ENCODE measurements around the gene NR2C2AP. TPM values are rescaled to one million over a fixed set of nuclear protein-coding genes. Genes with fewer than 3 reads are reported as not detected.

NR2C2AP gene
- total and polyA plus RNA-seq, 2 of the 13 experiments (the other 11 are each of a cell fraction or from before 2014, with no cell fraction given) = 12.2 to 26.8 TPM

DNA sequence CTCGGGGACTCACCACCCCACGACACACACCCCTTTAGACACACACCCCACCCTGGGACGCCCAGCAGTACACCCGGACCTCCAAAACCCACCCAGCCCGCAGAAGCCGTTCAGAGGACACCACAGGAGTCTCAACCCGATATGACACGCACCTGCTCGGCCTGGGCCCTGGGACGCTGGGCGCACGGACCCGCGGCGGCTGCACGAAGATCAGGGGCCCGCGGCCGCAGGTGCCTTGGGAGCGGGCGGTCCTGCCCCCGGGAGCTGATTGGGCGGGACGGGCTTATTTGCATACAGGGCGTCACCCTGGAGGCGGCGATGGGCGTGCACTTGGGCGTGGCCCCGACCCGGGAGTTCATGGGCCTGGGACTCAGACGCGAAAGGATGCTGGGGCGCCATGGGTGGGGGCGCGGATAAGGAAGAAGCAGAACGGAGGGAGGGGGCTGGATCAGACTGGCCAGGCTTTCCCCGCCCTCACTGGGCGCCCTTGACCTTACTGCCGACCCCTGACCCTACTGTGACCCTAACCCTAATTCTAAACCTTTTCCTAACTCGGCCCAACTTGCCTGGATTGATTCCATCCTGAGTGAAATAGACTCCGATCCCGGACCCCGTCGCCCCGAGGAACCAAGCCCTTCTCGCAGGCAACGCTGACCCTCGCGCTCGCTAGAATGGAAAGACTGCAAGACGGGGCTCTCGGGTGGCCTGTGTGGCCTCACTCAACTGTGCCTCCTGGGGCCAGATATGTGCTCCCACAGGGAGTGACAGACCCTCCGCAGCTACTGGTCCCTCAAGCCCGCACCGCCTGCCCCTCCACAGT is 33.0 kb downstream of the NR2C2AP start, which contains the start of gene MEF2B (continued):
- TF ChIP-seq, protein P1, sequence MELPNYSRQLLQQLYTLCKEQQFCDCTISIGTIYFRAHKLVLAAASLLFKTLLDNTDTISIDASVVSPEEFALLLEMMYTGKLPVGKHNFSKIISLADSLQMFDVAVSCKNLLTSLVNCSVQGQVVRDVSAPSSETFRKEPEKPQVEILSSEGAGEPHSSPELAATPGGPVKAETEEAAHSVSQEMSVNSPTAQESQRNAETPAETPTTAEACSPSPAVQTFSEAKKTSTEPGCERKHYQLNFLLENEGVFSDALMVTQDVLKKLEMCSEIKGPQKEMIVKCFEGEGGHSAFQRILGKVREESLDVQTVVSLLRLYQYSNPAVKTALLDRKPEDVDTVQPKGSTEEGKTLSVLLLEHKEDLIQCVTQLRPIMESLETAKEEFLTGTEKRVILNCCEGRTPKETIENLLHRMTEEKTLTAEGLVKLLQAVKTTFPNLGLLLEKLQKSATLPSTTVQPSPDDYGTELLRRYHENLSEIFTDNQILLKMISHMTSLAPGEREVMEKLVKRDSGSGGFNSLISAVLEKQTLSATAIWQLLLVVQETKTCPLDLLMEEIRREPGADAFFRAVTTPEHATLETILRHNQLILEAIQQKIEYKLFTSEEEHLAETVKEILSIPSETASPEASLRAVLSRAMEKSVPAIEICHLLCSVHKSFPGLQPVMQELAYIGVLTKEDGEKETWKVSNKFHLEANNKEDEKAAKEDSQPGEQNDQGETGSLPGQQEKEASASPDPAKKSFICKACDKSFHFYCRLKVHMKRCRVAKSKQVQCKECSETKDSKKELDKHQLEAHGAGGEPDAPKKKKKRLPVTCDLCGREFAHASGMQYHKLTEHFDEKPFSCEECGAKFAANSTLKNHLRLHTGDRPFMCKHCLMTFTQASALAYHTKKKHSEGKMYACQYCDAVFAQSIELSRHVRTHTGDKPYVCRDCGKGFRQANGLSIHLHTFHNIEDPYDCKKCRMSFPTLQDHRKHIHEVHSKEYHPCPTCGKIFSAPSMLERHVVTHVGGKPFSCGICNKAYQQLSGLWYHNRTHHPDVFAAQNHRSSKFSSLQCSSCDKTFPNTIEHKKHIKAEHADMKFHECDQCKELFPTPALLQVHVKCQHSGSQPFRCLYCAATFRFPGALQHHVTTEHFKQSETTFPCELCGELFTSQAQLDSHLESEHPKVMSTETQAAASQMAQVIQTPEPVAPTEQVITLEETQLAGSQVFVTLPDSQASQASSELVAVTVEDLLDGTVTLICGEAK (IDR thresholded peaks at IDR 0.05) = no peak
- TF ChIP-seq, protein P1 (CRISPR knock-in tag; IDR thresholded peaks at IDR 0.05) = no peak
- TF ChIP-seq, protein P2, sequence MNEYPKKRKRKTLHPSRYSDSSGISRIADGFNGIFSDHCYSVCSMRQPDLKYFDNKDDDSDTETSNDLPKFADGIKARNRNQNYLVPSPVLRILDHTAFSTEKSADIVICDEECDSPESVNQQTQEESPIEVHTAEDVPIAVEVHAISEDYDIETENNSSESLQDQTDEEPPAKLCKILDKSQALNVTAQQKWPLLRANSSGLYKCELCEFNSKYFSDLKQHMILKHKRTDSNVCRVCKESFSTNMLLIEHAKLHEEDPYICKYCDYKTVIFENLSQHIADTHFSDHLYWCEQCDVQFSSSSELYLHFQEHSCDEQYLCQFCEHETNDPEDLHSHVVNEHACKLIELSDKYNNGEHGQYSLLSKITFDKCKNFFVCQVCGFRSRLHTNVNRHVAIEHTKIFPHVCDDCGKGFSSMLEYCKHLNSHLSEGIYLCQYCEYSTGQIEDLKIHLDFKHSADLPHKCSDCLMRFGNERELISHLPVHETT (CRISPR knock-in tag; conservative IDR thresholded peaks at IDR 0.05) = no peak
- TF ChIP-seq, protein P3, sequence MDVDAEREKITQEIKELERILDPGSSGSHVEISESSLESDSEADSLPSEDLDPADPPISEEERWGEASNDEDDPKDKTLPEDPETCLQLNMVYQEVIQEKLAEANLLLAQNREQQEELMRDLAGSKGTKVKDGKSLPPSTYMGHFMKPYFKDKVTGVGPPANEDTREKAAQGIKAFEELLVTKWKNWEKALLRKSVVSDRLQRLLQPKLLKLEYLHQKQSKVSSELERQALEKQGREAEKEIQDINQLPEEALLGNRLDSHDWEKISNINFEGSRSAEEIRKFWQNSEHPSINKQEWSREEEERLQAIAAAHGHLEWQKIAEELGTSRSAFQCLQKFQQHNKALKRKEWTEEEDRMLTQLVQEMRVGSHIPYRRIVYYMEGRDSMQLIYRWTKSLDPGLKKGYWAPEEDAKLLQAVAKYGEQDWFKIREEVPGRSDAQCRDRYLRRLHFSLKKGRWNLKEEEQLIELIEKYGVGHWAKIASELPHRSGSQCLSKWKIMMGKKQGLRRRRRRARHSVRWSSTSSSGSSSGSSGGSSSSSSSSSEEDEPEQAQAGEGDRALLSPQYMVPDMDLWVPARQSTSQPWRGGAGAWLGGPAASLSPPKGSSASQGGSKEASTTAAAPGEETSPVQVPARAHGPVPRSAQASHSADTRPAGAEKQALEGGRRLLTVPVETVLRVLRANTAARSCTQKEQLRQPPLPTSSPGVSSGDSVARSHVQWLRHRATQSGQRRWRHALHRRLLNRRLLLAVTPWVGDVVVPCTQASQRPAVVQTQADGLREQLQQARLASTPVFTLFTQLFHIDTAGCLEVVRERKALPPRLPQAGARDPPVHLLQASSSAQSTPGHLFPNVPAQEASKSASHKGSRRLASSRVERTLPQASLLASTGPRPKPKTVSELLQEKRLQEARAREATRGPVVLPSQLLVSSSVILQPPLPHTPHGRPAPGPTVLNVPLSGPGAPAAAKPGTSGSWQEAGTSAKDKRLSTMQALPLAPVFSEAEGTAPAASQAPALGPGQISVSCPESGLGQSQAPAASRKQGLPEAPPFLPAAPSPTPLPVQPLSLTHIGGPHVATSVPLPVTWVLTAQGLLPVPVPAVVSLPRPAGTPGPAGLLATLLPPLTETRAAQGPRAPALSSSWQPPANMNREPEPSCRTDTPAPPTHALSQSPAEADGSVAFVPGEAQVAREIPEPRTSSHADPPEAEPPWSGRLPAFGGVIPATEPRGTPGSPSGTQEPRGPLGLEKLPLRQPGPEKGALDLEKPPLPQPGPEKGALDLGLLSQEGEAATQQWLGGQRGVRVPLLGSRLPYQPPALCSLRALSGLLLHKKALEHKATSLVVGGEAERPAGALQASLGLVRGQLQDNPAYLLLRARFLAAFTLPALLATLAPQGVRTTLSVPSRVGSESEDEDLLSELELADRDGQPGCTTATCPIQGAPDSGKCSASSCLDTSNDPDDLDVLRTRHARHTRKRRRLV (CRISPR knock-in tag; IDR thresholded peaks at IDR 0.05) = 0 out of 2 replicates have a peak, but pooled peaks have one; percentile 21
- TF ChIP-seq SRSF4 (IDR thresholded peaks at IDR 0.05; ENCODE audit: low read depth, low read length, poor library complexity, severe bottlenecking) (no peak), ZNF263 (CRISPR knock-in tag; IDR thresholded peaks at IDR 0.05) (no peak), FOSL1 (CRISPR knock-in tag; IDR thresholded peaks at IDR 0.05; ENCODE audit: borderline replicate concordance) (no peak), SAFB2 (CRISPR knock-in tag; IDR thresholded peaks at IDR 0.05; ENCODE audit: borderline replicate concordance, low read depth) (no peak), ZMYM3 (CRISPR knock-in tag; IDR thresholded peaks at IDR 0.05) (no peak), TCF12 (IDR thresholded peaks at IDR 0.05) (no peak), TCF12 (CRISPR knock-in tag; IDR thresholded peaks at IDR 0.05) (no peak), ZNF430 (CRISPR knock-in tag; IDR thresholded peaks at IDR 0.05) (no peak), MEIS1 (CRISPR knock-in tag; IDR thresholded peaks at IDR 0.05; ENCODE audit: borderline replicate concordance) (no peak), ZBTB42 (CRISPR knock-in tag; IDR thresholded peaks at IDR 0.05) (no peak)

Data from HepG2 (cell line).